H4 (cell line): ENCODE results near the gene SLC39A9. TPM values are rescaled to one million over a fixed set of nuclear protein-coding genes. Genes with fewer than 3 reads are reported as not detected.
"Not testable (repeated sequence)": the region's sequence is repeated elsewhere in the genome, so short reads cannot be mapped to it uniquely, and the experiment has no call there.

ENCODE experiments used
- DNase-seq: peaks from one replicate; pipeline ENCODE4 v3.0.0-alpha.2; 2015; ENCODE audit warnings: low spot score
- total RNA-seq: library from RNA; depleted of rRNA; stranded (reverse); fragments of >200 nt; shearing (Covaris generic); gene quantifications from 2 replicates; pipeline ENCODE4 v1.2.3, GENCODE V29; 2014

SLC39A9 gene
- total RNA-seq, 1 experiment from 2014 or later, result 119 TPM

DNA sequence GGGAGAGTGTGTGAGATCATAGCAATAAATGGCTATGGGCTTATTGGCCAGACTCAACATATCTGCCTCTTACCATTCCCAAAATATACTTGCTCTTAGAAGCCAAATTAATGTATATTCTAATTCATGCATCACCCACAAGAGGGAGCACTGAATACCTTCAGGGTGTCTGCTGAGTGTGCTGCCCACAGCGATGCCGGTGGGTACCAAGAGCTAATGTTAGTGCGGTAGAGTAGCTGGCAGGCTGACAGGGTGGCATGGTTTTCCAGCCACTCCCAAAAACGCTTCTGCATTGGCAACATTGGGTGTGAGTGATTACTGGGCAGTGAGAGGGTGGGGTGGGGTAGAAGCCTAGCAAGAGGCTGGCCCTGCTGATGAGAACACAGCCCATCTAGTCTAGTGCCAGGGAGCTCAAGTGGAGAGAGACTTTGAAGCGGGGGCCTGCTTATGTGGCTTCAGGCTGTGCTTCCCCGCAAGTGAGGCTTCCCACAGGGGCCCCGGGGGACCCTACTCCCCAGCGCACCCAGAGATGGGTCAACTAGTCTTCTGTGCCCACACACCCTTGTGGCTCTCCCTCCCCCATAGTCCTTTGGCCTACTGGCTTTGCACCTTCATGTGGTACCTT is 76.8 kb downstream of the SLC39A9 start:
- DNase-seq, result peak; percentile 70

DNA sequence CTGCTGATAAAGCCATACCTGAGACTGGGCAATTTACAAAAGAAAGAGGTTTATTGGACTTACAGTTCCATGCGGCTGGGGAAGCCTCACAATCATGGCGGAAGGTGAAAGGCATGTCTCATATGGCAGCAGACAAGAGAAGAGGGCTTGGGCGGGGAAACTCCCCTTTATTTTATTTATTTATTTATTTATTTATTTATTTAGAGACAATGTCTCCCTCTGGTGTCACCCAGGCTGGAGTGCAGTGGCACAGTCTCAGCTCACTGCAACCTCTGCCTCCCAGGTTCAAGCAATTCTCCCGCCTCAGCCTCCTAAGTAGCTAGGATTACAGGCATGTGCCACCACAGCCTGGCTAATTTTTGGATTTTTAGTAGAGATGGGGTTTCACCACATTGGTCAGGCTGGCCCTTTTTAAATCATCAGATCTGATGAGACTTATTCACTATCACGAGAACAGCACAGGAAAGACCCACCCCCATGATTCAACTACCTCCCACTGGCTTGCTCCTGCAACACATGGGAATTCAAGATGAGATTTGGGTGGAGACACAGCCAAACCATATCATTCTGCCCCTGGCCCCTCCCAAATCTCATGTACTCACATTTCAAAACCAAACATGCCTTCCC is 78.4 kb downstream of the SLC39A9 start:
- not testable (repeated sequence) for DNase-seq

GRCh38 chr14:69478055-69478454 is 79.6 kb downstream of the SLC39A9 start:
- not testable (repeated sequence) for DNase-seq

DNA sequence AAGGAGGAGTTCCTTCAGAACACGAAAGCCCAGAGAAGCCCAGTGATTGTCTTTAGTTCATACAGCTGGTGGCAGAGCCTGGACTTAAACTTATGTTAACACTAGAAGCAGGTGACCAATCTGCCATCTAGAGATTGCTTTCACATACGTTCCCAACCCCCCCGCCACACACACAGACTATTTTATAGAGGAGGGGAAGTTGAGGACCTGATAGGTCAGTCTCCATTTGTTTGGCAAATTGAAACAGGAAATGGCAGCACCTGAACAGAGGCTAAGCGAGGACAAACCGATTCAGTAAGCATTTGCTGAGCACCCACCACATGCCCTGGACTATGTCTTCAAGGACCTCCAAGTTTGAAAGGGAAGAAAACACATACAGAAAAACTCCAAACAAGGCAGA is 81.2 kb downstream of the SLC39A9 start:
- no peak for DNase-seq

DNA sequence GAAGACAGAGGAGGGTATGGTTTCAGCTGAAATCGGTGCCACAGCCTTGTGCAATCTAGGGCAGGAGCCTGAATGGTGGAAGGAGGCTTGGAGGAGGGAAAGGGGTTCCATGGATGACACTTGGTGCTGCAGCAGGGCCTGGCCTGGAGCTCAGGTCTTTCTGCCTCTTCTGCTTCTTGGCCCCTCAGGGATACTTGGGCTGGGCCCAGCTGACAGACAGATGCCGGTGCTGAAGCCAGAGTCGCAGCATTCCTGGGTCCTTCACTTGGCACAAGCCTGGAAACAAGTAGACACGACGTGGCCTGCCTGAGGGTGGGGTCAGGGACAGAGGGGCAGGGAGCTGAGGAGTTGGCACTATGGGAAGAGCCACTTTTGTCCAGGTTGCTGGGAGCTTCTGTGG is 81.6 kb downstream of the SLC39A9 start:
- DNase-seq, result no peak

DNA sequence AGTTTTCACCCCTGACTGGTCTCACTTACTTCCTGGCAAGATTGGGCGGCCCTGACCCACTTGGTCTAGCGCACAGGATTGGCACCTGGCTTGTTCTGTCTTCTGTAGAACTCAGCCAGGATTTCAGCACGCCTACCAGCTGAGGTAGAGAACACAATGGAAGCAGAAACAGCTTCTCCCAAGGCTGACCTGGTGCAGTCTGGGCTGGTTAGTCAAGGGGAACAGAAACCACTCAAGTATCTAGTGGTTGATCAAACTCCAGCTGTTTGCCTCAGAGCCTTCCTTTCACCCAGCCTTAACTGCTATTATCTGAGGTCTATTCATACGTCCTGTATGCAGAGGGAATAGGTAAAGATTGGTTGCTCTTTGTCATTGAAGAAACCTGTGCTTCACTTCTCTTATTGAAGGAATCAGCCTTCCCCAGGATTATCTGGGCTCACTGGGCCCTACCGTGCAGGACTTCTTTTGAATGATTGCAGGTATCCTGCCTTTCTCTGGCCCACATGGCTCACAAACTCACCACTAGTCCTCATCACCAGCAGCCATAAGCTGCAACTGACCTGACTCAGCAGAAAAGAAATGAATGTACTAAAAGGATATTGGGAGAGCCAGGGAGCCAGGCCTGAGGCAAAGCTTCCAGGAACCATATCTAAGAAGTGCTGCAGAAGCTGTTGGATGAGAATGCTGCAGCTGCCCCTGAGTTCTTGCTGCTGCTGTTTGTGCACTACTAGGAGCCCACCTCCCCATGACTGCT is 83.5 kb downstream of the SLC39A9 start:
- no peak for DNase-seq

GRCh38 chr14:69483765-69484443 is 85.4 kb downstream of the SLC39A9 start:
- no peak for DNase-seq

DNA sequence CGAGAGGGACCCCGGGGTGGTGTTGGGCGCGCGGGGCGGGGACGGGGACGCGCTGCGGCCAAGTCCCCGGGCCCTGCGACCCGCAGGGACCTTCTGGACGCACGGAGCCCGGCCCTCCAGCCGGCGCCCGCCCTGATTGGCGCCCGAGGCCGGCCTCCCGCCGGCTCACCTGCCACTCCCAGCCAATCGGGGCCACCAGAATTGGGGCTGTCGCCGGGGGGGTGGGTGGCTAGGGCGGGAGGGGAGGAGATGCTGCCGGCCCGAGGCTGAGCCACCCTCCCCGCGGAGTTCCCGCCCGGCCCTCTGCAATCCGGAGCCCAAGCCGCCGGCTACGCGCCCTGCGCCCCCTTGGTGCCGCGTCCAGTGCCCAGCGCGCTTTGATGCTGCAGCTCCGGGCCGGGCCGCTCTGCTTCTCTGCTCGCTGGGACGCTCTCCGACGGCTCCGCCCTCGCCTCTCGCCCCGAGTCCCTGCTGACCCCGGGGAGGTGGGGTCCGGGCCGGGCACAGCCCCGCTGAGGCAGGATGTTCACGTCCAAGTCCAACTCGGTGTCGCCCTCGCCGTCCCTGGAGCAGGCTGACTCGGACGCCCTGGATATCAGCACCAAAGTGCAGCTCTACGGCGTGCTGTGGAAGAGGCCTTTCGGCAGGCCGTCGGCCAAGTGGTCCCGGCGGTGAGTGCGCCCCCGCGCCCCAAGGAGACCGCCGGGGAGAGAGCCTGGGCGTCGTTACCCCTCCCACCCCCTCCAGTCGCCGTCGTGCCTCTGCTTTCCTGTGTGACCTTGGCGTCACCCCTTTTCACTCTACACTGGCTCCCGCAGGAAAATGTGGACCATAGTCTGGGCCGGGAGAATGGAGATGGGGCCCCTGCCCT is 86.2 kb downstream of the SLC39A9 start, which contains the start of gene PLEKHD1:
Gene PLEKHD1 (plus strand): TSS at position 285 of the 871 bp plus-strand sequence. CDS start 238 bp downstream, at position 523.
- DNase-seq, result no peak

GRCh38 chr14:69485315-69485660 is 86.8 kb downstream of the SLC39A9 start:
- DNase-seq, result no peak

GRCh38 chr14:69485701-69486100 is 87.2 kb downstream of the SLC39A9 start:
- DNase-seq, result no peak

DNA sequence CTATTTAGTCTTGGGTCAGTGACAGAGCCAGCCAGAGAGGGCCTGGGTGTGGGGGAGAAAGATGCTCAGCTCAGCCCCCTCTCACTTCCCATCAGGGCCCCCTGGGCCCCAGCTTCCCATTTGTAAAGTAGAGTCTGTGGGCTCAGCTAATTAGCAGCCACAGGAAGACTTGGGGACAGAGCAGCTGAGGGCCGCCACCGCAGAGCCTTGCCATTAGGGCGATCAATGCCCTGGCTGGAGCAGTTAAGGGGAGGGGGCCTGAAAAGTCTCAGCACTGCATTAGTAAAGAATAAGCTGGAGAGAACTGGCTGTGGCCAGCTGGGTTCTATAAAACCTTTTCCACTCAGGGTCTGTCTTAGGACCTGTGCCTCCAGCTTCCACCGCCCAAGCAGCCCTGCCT is 88.7 kb downstream of the SLC39A9 start:
- DNase-seq, result no peak

GRCh38 chr14:69487771-69488170 is 89.3 kb downstream of the SLC39A9 start:
- DNase-seq, result no peak

- no peak for DNase-seq
Observed at GRCh38 chr14:69489495-69489894, 91.0 kb downstream of the SLC39A9 start.

DNA sequence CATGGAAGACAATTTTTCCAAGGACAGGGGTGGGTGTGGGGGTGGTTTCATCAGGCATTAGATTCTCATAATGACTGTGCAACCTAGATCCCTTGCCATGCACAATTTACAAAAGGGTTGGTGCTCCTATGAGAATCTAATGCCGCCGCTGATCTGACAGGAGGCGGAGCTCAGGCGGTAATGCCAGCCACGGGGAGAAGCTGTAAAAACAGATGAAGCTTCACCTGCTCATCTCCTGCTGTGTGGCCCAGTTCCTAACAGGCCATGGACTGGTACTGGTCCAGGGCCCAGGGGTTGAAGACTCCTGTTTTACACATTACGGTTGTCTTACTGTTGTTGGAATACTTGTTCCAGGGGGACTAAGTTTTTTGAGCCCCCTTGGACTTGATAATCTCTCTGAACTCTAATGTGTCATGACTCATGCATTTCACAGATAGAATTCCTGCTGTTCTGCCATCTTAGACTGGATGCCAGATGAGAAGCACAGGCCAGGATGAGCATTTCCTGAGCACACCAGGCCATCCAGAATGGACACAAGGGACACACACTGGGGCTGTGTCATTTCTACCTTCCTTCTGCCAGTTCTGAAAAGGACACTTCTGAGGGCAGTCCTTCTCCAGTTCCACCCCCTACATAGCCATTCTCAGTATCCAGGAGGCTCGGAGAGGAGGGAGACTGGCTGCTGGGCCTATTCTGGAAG is 91.9 kb downstream of the SLC39A9 start:
- DNase-seq, result no peak

GRCh38 chr14:69491193-69491592 is 92.7 kb downstream of the SLC39A9 start:
- DNase-seq, result no peak

GRCh38 chr14:69493038-69493437 is 94.5 kb downstream of the SLC39A9 start:
- DNase-seq, result no peak

GRCh38 chr14:69493791-69494190 is 95.3 kb downstream of the SLC39A9 start:
- DNase-seq, result no peak

DNA sequence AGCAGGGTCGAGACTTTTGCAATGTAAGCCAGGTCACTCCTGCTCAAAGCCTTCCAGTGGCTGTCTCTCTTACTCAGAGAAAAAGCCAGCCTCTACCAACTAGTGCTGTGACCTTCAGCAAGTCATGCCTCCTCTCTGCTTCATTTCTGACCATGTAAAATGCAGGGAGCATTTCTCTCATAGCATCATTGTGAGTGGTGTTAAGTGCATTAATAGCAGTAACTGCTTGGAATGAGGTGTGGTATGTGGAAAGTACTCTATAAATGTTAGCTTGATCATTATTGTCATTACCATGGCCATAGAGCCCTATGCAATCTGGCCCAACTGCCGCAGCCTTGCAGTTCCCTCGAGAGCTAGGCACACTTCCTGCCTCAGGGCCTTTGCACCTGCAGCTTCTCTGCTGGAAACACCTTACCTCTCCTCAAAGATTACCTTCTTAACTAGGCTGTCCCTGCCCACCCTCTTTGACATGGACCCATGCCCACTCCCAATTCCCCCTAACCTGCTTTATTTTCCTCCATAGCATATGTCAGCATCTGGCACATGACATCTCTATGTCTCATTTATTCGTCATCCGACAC is 96.9 kb downstream of the SLC39A9 start:
- no peak for DNase-seq

GRCh38 chr14:69497866-69498265 is 99.4 kb downstream of the SLC39A9 start:
- not testable (repeated sequence) for DNase-seq

DNA sequence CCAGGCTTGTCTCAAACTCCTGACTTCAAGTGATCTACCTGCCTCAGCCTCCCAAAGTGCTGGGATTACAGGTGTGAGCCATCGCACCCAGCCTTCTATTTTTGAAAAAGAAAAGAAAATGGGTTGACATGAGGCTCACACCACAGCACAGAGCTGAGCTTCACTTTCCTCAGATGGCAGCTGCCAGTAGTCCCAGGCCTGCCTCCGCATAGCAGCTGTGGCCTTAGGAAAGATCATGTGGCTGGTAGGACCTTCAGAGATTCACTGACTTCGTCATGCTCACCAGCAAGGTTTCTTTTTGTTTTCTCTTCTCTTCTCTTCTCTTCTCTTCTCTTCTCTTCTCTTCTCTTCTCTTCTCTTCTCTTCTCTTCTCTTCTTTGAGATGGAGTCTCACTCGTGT is 99.8 kb downstream of the SLC39A9 start:
- DNase-seq, result not testable (repeated sequence)
